A549 (cell line): ENCODE results near the gene TRIM47.

ENCODE experiments used
- CTCF ChIP-seq: fragments of >200 bp; sonication (Bioruptor Twin); formaldehyde crosslinking; IDR thresholded peaks from 3 replicates; pipeline ENCODE4 v1.5.1; 2016
- EP300 ChIP-seq, 2 experiments: fragments of >200 bp; sonication (Bioruptor Twin); formaldehyde crosslinking; IDR thresholded peaks; 2 replicates in 1 of 2; 3 replicates in 1 of 2; pipeline ENCODE4 v1.6.1; 2016 to 2017
- ESRRA ChIP-seq: fragments of 150-350 bp; IDR thresholded peaks from 2 replicates; pipeline ENCODE4 v1.6.1; 2014; ENCODE audit warnings: mild to moderate bottlenecking, low read length, borderline replicate concordance
- FOSL2 ChIP-seq, 2 experiments: fragments of 450-650 bp in 1 of 2; fragments of >200 bp in 1 of 2; sonication (Bioruptor Twin) in 1 of 2; formaldehyde crosslinking; IDR thresholded peaks; 2 replicates each; pipeline versions ENCODE4 v1.5.0 to v1.6.1; 2016 to 2020; ENCODE audit warnings: mild to moderate bottlenecking in 1 of 2, moderate library complexity in 1 of 2
- NFE2L2 ChIP-seq: fragments of 150-350 bp; conservative IDR thresholded peaks from 2 replicates; pipeline ENCODE4 v1.6.1; 2014; ENCODE audit warnings: low read length
- POLR2A ChIP-seq: IDR thresholded peaks from 2 replicates; pipeline ENCODE4 v1.6.1; 2012; ENCODE audit warnings: mild to moderate bottlenecking, low read length
- RAD21 ChIP-seq, 2 experiments: fragments of >200 bp in 1 of 2; sonication (Bioruptor Twin) in 1 of 2; formaldehyde crosslinking in 1 of 2; IDR thresholded peaks in 1 of 2; conservative IDR thresholded peaks in 1 of 2; 2 replicates in 1 of 2; 3 replicates in 1 of 2; pipeline ENCODE4 v1.6.1; 2012 to 2018; ENCODE audit warnings: inconsistent platforms in 1 of 2
- SMC3 ChIP-seq: fragments of >200 bp; sonication (Bioruptor Twin); formaldehyde crosslinking; IDR thresholded peaks from 3 replicates; pipeline ENCODE4 v1.6.1; 2018; ENCODE audit warnings: inconsistent platforms

GRCh38 chr17:75910699-75911098, 32.3 kb upstream of the TRIM47 start:
- TF ChIP-seq POLR2A (no peak), FOSL2 (IDR thresholded peaks at IDR 0.05) (no peak), FOSL2 (CRISPR knock-in tag; IDR thresholded peaks at IDR 0.05) (no peak), CTCF (no peak), NFE2L2 (no peak), ESRRA (no peak), SMC3 (no peak), RAD21 (conservative IDR thresholded peaks at IDR 0.05 in 1 of 2, IDR thresholded peaks at IDR 0.05 in 1 of 2) (no peak), EP300 (IDR thresholded peaks at IDR 0.05) (no peak)
